Dermis microvascular lymphatic vessel endothelial cell (primary cell): Measurements from ENCODE around the gene PCDHGA8. TPM values are rescaled to one million over a fixed set of nuclear protein-coding genes. Genes with fewer than 3 reads are reported as not detected.
"Not testable (repeated sequence)": the region's sequence is repeated elsewhere in the genome, so short reads cannot be mapped to it uniquely, and the experiment has no call there.

Experiments
- DNase-seq, 2 donors: peaks; one replicate each; pipeline versions ENCODE4 v3.0.0 to v3.0.0-alpha.2; 2010; ENCODE audit warnings: low read depth in 2 of 2
- total RNA-seq: library from RNA; depleted of rRNA; stranded (reverse); fragments of >200 nt; gene quantifications from 2 replicates; pipeline ENCODE4 v1.2.1, GENCODE V29; 2014

PCDHGA8 gene
- total RNA-seq, 1 donor from 2014 or later, result 0.64 TPM

DNA sequence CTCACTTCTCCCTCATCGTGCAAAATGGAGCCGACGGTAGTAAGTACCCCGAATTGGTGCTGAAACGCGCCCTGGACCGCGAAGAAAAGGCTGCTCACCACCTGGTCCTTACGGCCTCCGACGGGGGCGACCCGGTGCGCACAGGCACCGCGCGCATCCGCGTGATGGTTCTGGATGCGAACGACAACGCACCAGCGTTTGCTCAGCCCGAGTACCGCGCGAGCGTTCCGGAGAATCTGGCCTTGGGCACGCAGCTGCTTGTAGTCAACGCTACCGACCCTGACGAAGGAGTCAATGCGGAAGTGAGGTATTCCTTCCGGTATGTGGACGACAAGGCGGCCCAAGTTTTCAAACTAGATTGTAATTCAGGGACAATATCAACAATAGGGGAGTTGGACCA lies 38.9 kb downstream of the PCDHGA8 start:
- DNase-seq, result peak in 1 of 2 donors; percentile 28

DNA sequence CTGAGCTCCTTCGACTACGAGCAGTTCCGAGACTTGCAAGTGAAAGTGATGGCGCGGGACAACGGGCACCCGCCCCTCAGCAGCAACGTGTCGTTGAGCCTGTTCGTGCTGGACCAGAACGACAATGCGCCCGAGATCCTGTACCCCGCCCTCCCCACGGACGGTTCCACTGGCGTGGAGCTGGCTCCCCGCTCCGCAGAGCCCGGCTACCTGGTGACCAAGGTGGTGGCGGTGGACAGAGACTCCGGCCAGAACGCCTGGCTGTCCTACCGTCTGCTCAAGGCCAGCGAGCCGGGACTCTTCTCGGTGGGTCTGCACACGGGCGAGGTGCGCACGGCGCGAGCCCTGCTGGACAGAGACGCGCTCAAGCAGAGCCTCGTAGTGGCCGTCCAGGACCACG lies 39.9 kb downstream of the PCDHGA8 start:
- not testable (repeated sequence) for DNase-seq

DNA sequence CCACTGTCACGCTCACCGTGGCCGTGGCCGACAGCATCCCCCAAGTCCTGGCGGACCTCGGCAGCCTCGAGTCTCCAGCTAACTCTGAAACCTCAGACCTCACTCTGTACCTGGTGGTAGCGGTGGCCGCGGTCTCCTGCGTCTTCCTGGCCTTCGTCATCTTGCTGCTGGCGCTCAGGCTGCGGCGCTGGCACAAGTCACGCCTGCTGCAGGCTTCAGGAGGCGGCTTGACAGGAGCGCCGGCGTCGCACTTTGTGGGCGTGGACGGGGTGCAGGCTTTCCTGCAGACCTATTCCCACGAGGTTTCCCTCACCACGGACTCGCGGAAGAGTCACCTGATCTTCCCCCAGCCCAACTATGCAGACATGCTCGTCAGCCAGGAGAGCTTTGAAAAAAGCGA lies 40.3 kb downstream of the PCDHGA8 start:
- DNase-seq, result not testable (repeated sequence)

DNA sequence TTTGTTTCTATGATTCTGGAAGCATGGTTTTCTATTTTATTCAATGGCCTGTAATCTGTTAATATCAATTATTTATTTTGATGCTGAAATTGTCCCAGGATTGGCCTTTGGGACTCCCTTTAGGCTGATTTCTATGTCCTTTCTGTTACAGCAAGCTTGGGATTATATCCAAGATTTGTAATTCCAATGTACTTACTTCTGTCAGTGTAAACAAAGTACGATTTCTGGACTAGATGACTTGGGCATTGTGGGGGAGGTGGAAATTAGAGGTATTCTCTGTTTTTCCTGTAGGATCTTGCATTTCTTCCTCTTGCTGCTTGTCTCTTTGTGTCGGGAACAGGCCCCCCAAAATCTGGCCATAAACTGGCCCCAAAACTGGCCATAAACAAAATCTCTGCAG lies 41.6 kb downstream of the PCDHGA8 start:
- DNase-seq, result no peak

DNA sequence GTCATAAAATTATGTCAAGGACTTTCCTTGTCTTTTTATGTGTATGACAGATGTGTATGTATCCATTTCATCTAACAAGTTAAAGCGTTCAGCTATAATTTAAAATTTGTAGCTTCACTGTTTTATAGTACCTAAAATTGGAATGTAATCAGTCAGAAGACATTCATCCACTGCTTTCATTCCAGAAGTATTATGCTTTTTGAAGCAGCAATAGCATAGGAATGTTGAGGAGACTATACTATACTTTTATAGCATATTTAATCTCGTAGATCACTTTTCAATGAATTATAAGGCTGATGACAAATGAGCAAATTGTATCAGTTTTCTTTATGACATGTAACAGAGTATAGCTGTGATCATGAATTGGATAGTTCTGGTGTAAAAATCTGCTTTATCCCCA lies 44.8 kb downstream of the PCDHGA8 start:
- DNase-seq, result no peak

DNA sequence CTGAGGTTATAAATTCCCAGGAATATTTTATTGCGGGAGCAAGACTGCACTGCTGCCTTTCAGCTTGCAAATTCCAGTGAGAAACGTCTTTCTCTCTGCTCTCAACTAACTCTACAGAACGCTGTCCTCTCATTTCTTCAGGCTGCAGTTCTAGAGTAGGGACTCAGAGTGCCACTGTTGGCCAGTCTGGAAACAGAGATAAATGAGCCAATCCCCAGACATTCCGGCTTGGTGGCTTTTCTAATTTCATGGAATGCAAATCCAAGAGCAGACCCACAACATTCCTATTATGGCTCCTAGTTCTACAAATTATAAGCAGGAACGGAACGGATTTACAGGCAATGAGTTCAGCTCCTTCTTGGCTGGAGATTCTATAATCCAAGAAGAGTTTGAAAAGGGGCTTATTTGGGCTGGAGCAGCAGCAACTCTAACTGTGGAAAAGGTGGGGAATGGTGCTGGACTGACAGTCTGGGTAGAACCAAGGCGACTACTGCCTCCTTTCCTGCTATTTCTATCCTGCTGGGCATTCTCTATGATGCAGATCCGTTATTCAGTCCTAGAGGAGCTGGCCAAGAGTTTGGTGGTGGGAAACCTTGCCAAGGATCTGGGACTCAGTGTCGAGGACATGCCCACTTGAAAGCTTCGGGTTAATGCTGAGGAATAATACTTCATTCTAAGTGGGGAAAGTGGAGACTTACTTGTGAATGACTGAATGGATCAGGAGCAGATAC lies 47.1 kb downstream of the PCDHGA8 start:
- no peak for DNase-seq

DNA sequence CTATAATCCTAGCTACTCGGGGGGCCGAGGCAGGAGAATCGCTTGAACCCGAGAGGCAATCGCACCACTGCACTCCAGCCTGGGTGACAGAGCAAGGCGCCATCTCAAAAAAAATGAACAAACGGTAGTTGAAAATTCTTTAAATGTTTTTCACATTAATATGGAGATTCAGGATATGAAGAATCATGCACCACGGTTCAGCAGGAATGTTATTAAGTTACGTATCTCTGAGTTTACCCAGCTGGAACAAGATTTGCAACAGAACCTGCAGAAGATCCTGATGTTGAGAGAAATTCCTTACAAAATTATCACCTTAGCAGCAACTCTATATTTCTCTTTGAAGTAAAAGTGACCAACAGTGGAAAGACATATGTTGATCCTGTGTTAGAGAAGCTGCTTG lies 47.9 kb downstream of the PCDHGA8 start:
- no peak for DNase-seq

DNA sequence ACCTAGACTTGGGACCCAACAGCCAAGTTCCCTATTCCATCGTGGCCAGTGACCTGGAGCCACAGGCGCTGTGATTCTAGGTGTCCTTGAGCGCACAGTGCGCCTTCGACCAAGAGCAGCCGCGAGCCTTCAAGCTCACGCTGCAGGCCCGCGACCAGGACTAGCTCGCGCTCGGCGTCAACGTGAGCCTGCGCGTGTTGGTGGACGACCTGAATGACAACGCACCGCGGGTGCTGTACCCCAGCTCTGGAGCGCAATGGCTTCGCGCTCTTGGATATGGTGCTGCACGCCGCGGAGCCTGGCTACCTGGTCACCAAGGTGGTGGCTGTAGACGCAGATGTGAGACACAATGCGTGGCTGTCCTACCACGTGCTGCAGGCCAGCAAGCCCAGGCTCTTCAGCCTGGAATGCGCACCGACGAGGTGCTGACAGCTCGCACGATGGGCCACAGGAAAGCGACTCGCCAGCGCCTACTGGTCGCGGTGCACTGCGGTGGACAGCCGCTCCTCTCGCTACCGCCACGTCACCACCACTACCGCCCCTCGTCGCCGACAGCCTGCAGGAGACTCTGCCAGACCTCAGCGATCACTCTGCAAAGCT lies 49.2 kb downstream of the PCDHGA8 start:
- DNase-seq, result no peak

Other genes with a start within 250 kb of the PCDHGA8 start
- gene PCDHB6, start 242.6 kb upstream of the PCDHGA8 start, total RNA-seq, result under 0.01 and 0.13 TPM in 2 replicates
- gene PCDHB7, start 220.0 kb upstream of the PCDHGA8 start, total RNA-seq, result 0.26 and 1.4 TPM in 2 replicates
- 0.38 and 0.51 TPM in 2 replicates for gene PCDHB8, start 214.8 kb upstream of the PCDHGA8 start, total RNA-seq
- 0.13 and 0.76 TPM in 2 replicates for gene PCDHB16, start 210.2 kb upstream of the PCDHGA8 start, total RNA-seq
- 0.13 and 0.25 TPM in 2 replicates for gene PCDHB9, start 205.5 kb upstream of the PCDHGA8 start, total RNA-seq
- gene PCDHB10, start 200.3 kb upstream of the PCDHGA8 start, total RNA-seq, result 0.39 and 1.0 TPM in 2 replicates
- gene PCDHB11, start 193.0 kb upstream of the PCDHGA8 start, total RNA-seq, result 0.13 and 0.89 TPM in 2 replicates
- 0.26 and 0.76 TPM in 2 replicates for gene PCDHB12, start 183.9 kb upstream of the PCDHGA8 start, total RNA-seq
- gene PCDHB13, start 178.7 kb upstream of the PCDHGA8 start, total RNA-seq, result 0.51 and 1.9 TPM in 2 replicates
- 0.51 and 1.3 TPM in 2 replicates for gene PCDHB14, start 169.3 kb upstream of the PCDHGA8 start, total RNA-seq
- 0.26 and 0.76 TPM in 2 replicates for gene PCDHB15, start 147.2 kb upstream of the PCDHGA8 start, total RNA-seq
- gene SLC25A2, start 88.6 kb upstream of the PCDHGA8 start, total RNA-seq, result under 0.01 and 0.13 TPM in 2 replicates
- 51.2 and 51.5 TPM in 2 replicates for gene TAF7, start 71.8 kb upstream of the PCDHGA8 start, total RNA-seq
- gene PCDHGA1, start 62.1 kb upstream of the PCDHGA8 start, total RNA-seq, result 0.26 and 0.51 TPM in 2 replicates
- gene PCDHGA2, start 53.9 kb upstream of the PCDHGA8 start, total RNA-seq, result 0.39 and 1.1 TPM in 2 replicates
- gene PCDHGA3, start 48.8 kb upstream of the PCDHGA8 start, total RNA-seq, result 0.13 and 0.63 TPM in 2 replicates
- 0.39 and 1.1 TPM in 2 replicates for gene PCDHGB1, start 42.5 kb upstream of the PCDHGA8 start, total RNA-seq
- gene PCDHGA4, start 37.6 kb upstream of the PCDHGA8 start, total RNA-seq, result 0.90 and 2.1 TPM in 2 replicates
- gene PCDHGB2, start 32.6 kb upstream of the PCDHGA8 start, total RNA-seq, result 0.64 and 1.9 TPM in 2 replicates
- 0.26 and 0.63 TPM in 2 replicates for gene PCDHGA5, start 28.5 kb upstream of the PCDHGA8 start, total RNA-seq
- 1.9 and 3.8 TPM in 2 replicates for gene PCDHGB3, start 22.4 kb upstream of the PCDHGA8 start, total RNA-seq
- gene PCDHGA6, start 18.7 kb upstream of the PCDHGA8 start, total RNA-seq, result 1.2 and 2.4 TPM in 2 replicates
- 0.64 and 1.5 TPM in 2 replicates for gene PCDHGA7, start 9.9 kb upstream of the PCDHGA8 start, total RNA-seq
- gene PCDHGB4, start 4.9 kb upstream of the PCDHGA8 start, total RNA-seq, result 6.4 and 10.6 TPM in 2 replicates
- 6.4 and 9.7 TPM in 2 replicates for gene PCDHGB5, start 5.3 kb downstream of the PCDHGA8 start, total RNA-seq
- 1.4 and 2.4 TPM in 2 replicates for gene PCDHGA9, start 10.1 kb downstream of the PCDHGA8 start, total RNA-seq
- gene PCDHGB6, start 15.4 kb downstream of the PCDHGA8 start, total RNA-seq, result 1.5 and 2.7 TPM in 2 replicates
- 3.0 and 6.2 TPM in 2 replicates for gene PCDHGA10, start 20.4 kb downstream of the PCDHGA8 start, total RNA-seq
- 3.7 and 8.2 TPM in 2 replicates for gene PCDHGB7, start 25.0 kb downstream of the PCDHGA8 start, total RNA-seq
- 4.0 and 5.4 TPM in 2 replicates for gene PCDHGA11, start 28.4 kb downstream of the PCDHGA8 start, total RNA-seq
- gene PCDHGA12, start 37.9 kb downstream of the PCDHGA8 start, total RNA-seq, result 3.5 and 3.9 TPM in 2 replicates
- gene PCDHGC3, start 83.3 kb downstream of the PCDHGA8 start, total RNA-seq, result 12.3 and 15.6 TPM in 2 replicates
- gene PCDHGC4, start 92.4 kb downstream of the PCDHGA8 start, total RNA-seq, result 0.77 and 0.89 TPM in 2 replicates
- gene PCDHGC5, start 96.4 kb downstream of the PCDHGA8 start, total RNA-seq, result 0.26 and 0.51 TPM in 2 replicates
- 41.1 and 43.0 TPM in 2 replicates for gene DIAPH1, start 226.4 kb downstream of the PCDHGA8 start, total RNA-seq
- gene HDAC3, start 244.2 kb downstream of the PCDHGA8 start, total RNA-seq, result 46.6 and 52.8 TPM in 2 replicates
- 6.2 and 6.3 TPM in 2 replicates for gene RELL2, start 244.4 kb downstream of the PCDHGA8 start, total RNA-seq